ENCODE data around the gene GIMAP6.

GRCh38 chr7:150620061-150620460 is 12.1 kb downstream of the GIMAP6 start:
- TF ChIP-seq CTCF (IDR thresholded peaks at IDR 0.05) (no peak), EP300 (IDR thresholded peaks at IDR 0.05) (no peak), POLR2A (IDR thresholded peaks at IDR 0.05) (no peak), POLR2AphosphoS5 (IDR thresholded peaks at IDR 0.05) (no peak)
